Astrocyte (in vitro differentiated cells and primary cell): ENCODE results near the gene STARD8. TPM values are rescaled to one million over a fixed set of nuclear protein-coding genes. Genes with fewer than 3 reads are reported as not detected.
A peak's percentile ranks its signal among the peaks of the same experiment; 100 is the strongest.

Experiments
- DNase-seq: peaks from one replicate; pipeline ENCODE4 v3.0.0-alpha.2; 2010; ENCODE audit warnings: low read depth
- FAIRE-seq: peaks from 2 replicates; lab custom pipeline; 2011; peaks lifted over from hg19 to GRCh38; lab: Jason Lieb, UNC
- H2AFZ ChIP-seq: 2 replicates; pipeline ENCODE4 v1.6.0; 2012; ENCODE audit warnings: low read depth, low read length, inconsistent platforms
- H3K27ac ChIP-seq: 2 replicates; pipeline ENCODE4 v1.5.1; 2011; ENCODE audit warnings: low read depth, low read length, inconsistent platforms
- H3K27me3 ChIP-seq: 2 replicates; pipeline ENCODE4 v1.6.0; 2011; ENCODE audit warnings: low read length, inconsistent platforms; ENCODE audit not compliant: insufficient read depth
- H3K36me3 ChIP-seq: 2 replicates; pipeline ENCODE4 v1.5.1; 2011; ENCODE audit warnings: low read length, inconsistent platforms; ENCODE audit not compliant: insufficient read depth
- H3K4me1 ChIP-seq: 2 replicates; pipeline ENCODE4 v1.5.1; 2011; ENCODE audit warnings: low read length, inconsistent platforms; ENCODE audit not compliant: insufficient read depth
- H3K4me2 ChIP-seq: 2 replicates; pipeline ENCODE4 v1.6.0; 2012; ENCODE audit warnings: low read length, inconsistent platforms
- H3K4me3 ChIP-seq: 2 replicates; pipeline ENCODE4 v1.5.1; 2011; ENCODE audit warnings: low read depth, mild to moderate bottlenecking, low read length, inconsistent platforms; ENCODE audit not compliant: insufficient read depth
- H3K79me2 ChIP-seq: 2 replicates; pipeline ENCODE4 v1.6.0; 2012; ENCODE audit warnings: mild to moderate bottlenecking, low read length, inconsistent platforms; ENCODE audit not compliant: insufficient read depth
- H3K9ac ChIP-seq: 2 replicates; pipeline ENCODE4 v1.6.0; 2012; ENCODE audit warnings: mild to moderate bottlenecking, low read length, inconsistent platforms
- H3K9me3 ChIP-seq: 2 replicates; pipeline ENCODE4 v1.5.1; 2012; ENCODE audit warnings: low read depth, mild to moderate bottlenecking, low read length, inconsistent platforms; ENCODE audit not compliant: insufficient read depth
- H4K20me1 ChIP-seq: 2 replicates; pipeline ENCODE4 v1.6.0; 2012; ENCODE audit warnings: low read length, inconsistent platforms; ENCODE audit not compliant: insufficient read depth
- H3K27ac Mint-ChIP-seq: one replicate; pipeline ENCODE4 v1.8.0; 2021; ENCODE audit warnings: mild to moderate bottlenecking, mixed read lengths; ENCODE audit not compliant: unreplicated experiment
- H3K27me3 Mint-ChIP-seq: one replicate; pipeline ENCODE4 v1.8.0; 2021; ENCODE audit warnings: low read depth, mixed read lengths; ENCODE audit not compliant: unreplicated experiment
- H3K36me3 Mint-ChIP-seq: one replicate; pipeline ENCODE4 v1.8.0; 2021; ENCODE audit warnings: low read depth, mixed read lengths; ENCODE audit not compliant: unreplicated experiment
- H3K4me1 Mint-ChIP-seq: one replicate; pipeline ENCODE4 v1.8.0; 2021; ENCODE audit warnings: low read depth, mixed read lengths; ENCODE audit not compliant: unreplicated experiment
- H3K4me3 Mint-ChIP-seq: one replicate; pipeline ENCODE4 v1.8.0; 2021; ENCODE audit warnings: mild to moderate bottlenecking, moderate library complexity, mixed read lengths; ENCODE audit not compliant: unreplicated experiment
- H3K9me3 Mint-ChIP-seq: one replicate; pipeline ENCODE4 v1.8.0; 2021; ENCODE audit warnings: mild to moderate bottlenecking, mixed read lengths; ENCODE audit not compliant: unreplicated experiment
- CTCF ChIP-seq: IDR thresholded peaks from 2 replicates; pipeline ENCODE4 v1.5.1; 2011; ENCODE audit warnings: low read depth, mild to moderate bottlenecking, inconsistent platforms, low read length, moderate library complexity; ENCODE audit not compliant: insufficient read depth
- EZH2 ChIP-seq: IDR thresholded peaks from 2 replicates; pipeline ENCODE4 v1.6.1; 2012; ENCODE audit warnings: mild to moderate bottlenecking, low read length, inconsistent platforms; ENCODE audit not compliant: insufficient read depth
- total RNA-seq: library from RNA; stranded (reverse); gene quantifications from 2 replicates; pipeline ENCODE4 v1.2.1, GENCODE V29; 2021

The STARD8 gene
- total RNA-seq, 1 donor from 2014 or later = 1.3 TPM

GRCh38 chrX:68749426-68749825 is 102.0 kb downstream of the STARD8 start:
- Mint-ChIP-seq H3K27ac (no peak overlapping the region), H3K4me3 (no peak overlapping the region), H3K27me3 (peaks cover 2% of the 10 kb centered on the region), H3K9me3 (no peaks in the 10 kb centered on the region), H3K36me3 (no peaks in the 10 kb centered on the region), H3K4me1 (no peaks in the 10 kb centered on the region)
- H3K9me3 ChIP-seq = no peaks in the 10 kb centered on the region
- H3K4me1 ChIP-seq = no peaks in the 10 kb centered on the region
- DNase-seq (no peak), FAIRE-seq (peak; percentile 47)
- no peaks in the 10 kb centered on the region for H3K36me3 ChIP-seq
- H3K27me3 ChIP-seq = no peaks in the 10 kb centered on the region
- no peaks in the 10 kb centered on the region for H3K79me2 ChIP-seq
- no peak overlapping the region for H3K4me3 ChIP-seq
- H3K27ac ChIP-seq = no peak overlapping the region
- no peaks in the 10 kb centered on the region for H4K20me1 ChIP-seq
- no peak overlapping the region for H3K9ac ChIP-seq
- H2AFZ ChIP-seq = no peak overlapping the region
- no peak for TF ChIP-seq CTCF
- TF ChIP-seq EZH2 = no peak
- no peak overlapping the region for H3K4me2 ChIP-seq

- Histone ChIP-seq H3K9ac (no peak overlapping the region), H3K4me3 (no peak overlapping the region), H4K20me1 (no peaks in the 10 kb centered on the region), H3K4me1 (no peaks in the 10 kb centered on the region), H3K4me2 (no peak overlapping the region), H3K27ac (no peak overlapping the region), H3K79me2 (no peaks in the 10 kb centered on the region), H2AFZ (no peak overlapping the region), H3K36me3 (no peaks in the 10 kb centered on the region), H3K9me3 (no peaks in the 10 kb centered on the region), H3K27me3 (no peaks in the 10 kb centered on the region)
- Mint-ChIP-seq H3K4me3 (no peak overlapping the region), H3K4me1 (no peaks in the 10 kb centered on the region), H3K36me3 (no peaks in the 10 kb centered on the region), H3K9me3 (no peaks in the 10 kb centered on the region), H3K27ac (no peak overlapping the region), H3K27me3 (peaks cover 2% of the 10 kb centered on the region)
- FAIRE-seq (no peak), DNase-seq (no peak)
- TF ChIP-seq EZH2 (no peak), CTCF (no peak)
These were observed 102.8 kb downstream of the STARD8 start for GRCh38 chrX:68750316-68750715.

GRCh38 chrX:68751372-68751771 is 103.9 kb downstream of the STARD8 start:
- DNase-seq (no peak), FAIRE-seq (peak; percentile 73)
- no peak overlapping the region for H2AFZ ChIP-seq
- no peaks in the 10 kb centered on the region for H3K27me3 ChIP-seq
- H3K9me3 ChIP-seq = no peaks in the 10 kb centered on the region
- peaks cover 2% of the 10 kb centered on the region for H3K27me3 Mint-ChIP-seq
- TF ChIP-seq EZH2 = no peak
- no peak for TF ChIP-seq CTCF
- H3K27ac ChIP-seq = no peak overlapping the region
- no peaks in the 10 kb centered on the region for H3K4me1 Mint-ChIP-seq
- H3K79me2 ChIP-seq = no peaks in the 10 kb centered on the region
- H4K20me1 ChIP-seq = no peaks in the 10 kb centered on the region
- no peak overlapping the region for H3K4me3 ChIP-seq
- no peak overlapping the region for H3K9ac ChIP-seq
- H3K36me3 Mint-ChIP-seq = no peaks in the 10 kb centered on the region
- no peak overlapping the region for H3K4me3 Mint-ChIP-seq
- no peak overlapping the region for H3K27ac Mint-ChIP-seq
- no peaks in the 10 kb centered on the region for H3K4me1 ChIP-seq
- no peaks in the 10 kb centered on the region for H3K9me3 Mint-ChIP-seq
- no peaks in the 10 kb centered on the region for H3K36me3 ChIP-seq
- no peak overlapping the region for H3K4me2 ChIP-seq
